ENCODE results near the gene MED26.
"Not testable (repeated sequence)": the region's sequence is repeated elsewhere in the genome, so short reads cannot be mapped to it uniquely, and the experiment has no call there.

Gene MED26, protein sequence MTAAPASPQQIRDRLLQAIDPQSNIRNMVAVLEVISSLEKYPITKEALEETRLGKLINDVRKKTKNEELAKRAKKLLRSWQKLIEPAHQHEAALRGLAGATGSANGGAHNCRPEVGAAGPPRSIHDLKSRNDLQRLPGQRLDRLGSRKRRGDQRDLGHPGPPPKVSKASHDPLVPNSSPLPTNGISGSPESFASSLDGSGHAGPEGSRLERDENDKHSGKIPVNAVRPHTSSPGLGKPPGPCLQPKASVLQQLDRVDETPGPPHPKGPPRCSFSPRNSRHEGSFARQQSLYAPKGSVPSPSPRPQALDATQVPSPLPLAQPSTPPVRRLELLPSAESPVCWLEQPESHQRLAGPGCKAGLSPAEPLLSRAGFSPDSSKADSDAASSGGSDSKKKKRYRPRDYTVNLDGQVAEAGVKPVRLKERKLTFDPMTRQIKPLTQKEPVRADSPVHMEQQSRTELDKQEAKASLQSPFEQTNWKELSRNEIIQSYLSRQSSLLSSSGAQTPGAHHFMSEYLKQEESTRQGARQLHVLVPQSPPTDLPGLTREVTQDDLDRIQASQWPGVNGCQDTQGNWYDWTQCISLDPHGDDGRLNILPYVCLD

DNA sequence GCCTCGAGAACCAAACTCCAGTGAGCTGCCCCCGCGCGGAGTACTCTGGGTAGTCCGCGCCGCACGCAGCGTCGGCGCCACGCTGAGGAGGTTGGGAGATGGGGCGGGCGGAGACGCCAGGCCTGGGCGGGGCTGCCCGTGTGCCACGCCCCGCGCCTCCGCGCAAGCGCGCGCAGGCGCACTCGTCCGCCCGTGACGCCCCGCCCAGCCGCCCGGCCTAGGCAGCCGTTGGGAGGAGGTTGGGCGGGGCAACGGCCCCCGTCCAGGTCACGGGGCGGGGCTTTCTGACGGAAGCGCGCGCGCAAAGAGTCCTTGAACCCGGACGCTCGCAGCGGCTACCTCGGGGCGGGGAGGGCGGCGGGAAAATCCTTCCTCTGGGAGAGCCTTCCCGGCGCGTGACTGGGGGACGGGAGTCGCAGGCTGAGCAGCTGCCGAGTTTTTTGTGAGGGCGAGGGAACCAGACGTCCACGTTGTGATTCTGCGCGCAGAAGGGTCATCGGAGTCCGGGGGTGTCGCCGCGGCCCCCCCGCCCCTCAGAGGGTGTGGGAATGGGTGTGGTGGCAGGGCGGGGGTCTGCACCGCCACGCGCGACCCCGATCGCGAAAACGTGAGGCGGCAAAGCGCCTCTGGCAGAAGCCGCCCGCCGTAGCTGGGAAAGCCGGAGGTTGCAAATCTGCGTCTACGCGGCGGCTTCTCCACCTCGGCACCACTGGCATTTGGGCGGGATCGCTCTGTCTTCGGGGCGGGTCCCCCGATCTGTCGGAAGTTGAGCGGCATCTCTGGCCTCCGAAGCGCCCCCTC is at the start of gene MED26:
Gene MED26 (minus strand): TSS at position 22 of the 801 bp plus-strand sequence. CDS start 261 bp downstream, outside the sequence.
- DNase-seq (ENCODE audit: low spot score), result peak; percentile 98

DNA sequence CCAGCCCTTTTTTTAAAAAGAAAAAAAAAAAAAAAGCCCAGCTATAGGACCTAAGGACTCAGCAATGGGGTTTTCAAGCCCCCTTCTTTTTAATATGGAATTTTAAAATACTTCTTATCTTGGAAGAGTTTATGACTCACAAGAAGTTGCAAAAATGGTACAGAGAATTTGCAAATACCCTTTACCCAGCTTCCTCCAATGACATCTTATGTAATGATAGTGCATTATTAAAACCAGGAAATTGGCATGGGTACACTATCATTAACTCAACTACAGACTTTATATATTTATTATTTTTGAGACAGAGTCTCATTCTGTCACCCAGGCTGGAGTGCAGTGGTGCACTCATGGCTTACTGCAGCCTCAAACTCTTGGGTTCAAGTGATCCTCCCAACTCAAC is 49.1 kb upstream of the MED26 start:
- no peak for DNase-seq (ENCODE audit: low spot score)

DNA sequence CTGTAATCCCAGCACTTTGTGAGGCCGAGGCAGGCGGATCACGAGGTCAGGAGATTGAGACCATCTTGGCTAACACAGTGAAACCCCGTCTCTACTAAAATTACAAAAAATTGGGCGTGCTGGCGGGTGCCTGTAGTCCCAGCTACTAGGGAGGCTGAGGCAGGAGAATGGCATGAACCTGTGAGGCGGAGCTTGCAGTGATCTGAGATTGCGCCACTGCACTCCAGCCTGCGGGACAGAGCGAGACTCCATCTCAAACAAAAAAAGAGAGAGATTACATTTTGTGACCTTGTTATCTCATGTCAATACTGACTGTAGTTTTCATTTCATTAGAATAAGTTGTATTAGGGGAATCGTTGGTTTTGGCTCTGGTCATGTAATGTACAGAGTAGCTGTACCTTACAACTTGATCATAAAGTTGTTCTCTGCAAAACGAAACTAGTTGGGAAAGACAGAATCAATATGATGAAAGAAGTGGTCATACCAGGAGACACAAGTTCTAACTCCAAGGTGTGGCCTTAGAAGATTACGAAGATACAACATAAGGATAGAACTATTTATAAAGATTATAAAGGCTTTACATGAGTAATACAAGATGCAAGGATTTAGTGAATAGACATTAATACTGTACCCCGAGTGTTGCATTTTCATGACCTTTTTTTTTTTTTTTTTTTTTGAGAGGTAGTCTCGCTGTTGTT is 48.2 kb upstream of the MED26 start:
- no peak for DNase-seq (ENCODE audit: low spot score)

DNA sequence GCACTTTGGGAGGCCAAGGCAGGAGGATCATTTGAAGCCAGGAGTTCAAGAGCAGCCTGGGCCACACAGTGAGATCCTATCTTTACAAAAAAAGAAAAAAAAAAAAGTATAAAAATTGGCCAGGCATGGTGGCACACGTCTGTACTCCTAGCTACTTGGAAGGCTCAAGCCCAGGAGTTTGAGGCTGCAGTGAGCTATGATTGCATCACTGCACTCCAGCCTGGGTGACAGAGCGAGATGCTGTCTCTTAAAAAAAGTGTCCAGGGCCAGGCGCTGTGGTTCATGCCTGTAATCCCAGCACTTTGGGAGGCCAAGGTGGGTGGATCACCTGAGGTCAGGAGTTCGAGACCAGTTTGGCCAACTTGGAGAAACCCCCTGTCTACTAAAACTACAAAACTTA is 45.8 kb upstream of the MED26 start:
- DNase-seq (ENCODE audit: low spot score), result not testable (repeated sequence)

GRCh38 chr19:16673231-16673630 is 45.2 kb upstream of the MED26 start:
- no peak for DNase-seq (ENCODE audit: low spot score)

- DNase-seq (ENCODE audit: low spot score), result no peak
Observed at GRCh38 chr19:16671652-16672274, 43.8 kb upstream of the MED26 start.

DNA sequence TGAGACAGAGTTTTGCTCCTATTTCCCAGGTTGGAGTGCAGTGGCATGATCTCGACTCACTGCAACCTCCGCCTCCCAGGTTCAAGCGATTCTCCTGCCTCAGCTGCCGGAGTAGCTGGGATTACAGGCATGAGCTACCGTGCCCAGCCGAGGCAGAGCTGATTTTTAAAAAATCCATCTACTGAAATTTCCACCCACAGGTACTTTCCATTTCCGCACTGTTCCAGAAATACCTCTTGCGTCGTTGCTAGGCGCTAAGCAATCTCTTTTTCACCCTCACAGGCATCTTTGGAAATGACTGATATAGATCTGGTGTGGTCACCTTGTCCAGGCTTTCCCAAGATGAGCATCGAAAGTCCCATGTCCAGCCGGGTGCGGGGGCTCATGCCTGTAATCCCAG is 42.3 kb upstream of the MED26 start:
- DNase-seq (ENCODE audit: low spot score), result no peak

DNA sequence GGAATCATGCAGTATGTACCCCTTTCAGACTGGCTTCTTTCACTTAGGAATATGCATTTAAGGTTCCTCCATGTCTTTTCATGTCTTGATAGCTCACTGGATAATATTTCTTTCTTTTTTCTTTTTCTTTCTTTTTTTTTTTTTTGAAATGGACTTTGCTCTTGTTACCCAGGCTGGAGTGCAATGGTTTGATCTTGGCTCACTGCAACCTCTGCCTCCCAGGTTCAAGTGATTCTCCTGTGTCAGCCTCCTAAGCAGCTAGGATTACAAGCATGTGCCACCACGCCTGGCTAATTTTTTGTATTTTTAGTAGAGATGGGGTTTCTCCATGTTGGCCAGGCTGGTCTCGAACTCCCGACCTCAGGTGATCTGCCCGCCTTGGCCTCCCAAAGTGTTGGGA is 40.7 kb upstream of the MED26 start:
- not testable (repeated sequence) for DNase-seq (ENCODE audit: low spot score)

- no peak for DNase-seq (ENCODE audit: low spot score)
Observed at GRCh38 chr19:16668176-16668575, 40.2 kb upstream of the MED26 start.

DNA sequence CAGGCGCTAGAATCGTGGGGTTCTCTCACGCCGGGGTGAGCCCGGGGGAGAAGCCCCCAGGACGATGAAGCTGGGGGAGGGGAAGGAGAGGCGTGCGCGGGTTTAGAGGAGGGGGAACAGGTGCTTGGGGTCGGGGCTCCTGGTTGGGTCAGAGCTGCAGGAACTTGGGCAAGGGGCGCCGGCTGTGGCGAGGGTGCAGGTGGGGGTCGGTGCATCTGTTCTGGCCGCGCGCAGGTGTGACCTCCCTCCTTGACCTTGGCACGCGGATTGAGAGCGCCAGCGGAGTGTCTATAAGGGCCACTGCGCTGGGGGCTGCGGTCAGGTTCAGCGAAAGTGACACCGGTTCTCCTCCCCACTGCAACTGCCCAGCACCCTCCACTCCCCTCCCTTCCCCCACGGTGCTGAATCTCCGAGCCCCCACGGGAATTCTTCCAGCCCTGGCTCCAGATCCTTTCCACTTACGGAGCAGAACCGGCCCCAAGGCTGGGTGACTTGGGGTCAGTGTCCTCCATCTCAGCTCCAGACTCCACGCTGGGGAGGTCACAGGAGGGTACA is 33.6 kb upstream of the MED26 start:
- DNase-seq (ENCODE audit: low spot score), result peak; percentile 22

- DNase-seq (ENCODE audit: low spot score), result peak; percentile 67
Observed at GRCh38 chr19:16660763-16661479, 32.9 kb upstream of the MED26 start, which contains the start of gene TMEM38A. Gene TMEM38A (plus strand): TSS chr19:16661139. CDS start chr19:16661218, 79 bp downstream.

DNA sequence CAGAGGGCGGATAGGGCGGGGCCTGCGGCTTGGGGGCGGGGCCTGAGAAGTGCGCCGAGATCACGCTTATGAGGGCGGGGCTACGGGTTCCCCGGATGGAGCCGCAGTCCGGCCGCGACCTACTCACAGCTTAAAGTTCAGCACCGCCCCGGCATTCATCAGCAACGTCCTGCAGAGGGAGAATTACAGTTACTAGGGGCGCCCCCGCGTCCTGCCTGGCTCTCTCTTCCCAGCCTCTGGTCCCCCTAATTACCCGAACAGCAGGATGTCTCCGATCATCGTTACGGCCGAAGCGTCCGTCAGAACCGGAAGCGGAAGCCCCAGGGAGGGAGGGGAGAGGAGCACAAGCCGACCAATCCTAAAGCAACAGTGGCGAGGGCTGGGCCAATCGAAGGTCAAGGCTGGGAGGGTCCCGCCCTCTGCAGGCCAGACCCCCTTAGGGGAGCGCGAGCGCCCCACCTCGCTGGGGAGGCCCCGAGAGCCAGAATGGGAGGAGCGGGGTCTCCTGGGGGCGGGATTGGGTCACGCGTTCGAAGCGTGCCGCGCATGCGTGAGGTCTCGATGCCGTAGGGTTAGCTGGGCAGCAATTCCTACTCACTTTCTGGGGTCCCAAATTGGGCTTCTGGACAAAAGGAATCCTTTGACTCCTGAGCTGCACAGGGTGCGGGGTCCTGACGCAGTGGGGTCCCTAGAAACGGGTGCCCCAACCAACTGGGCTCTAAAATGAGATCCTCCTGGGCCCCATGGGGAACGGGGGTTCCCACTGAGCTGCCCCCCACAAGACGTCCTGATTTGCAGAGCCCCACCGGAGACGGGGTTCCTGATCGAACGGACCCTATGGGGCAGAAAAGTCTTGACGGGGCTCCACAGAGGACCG is 32.1 kb upstream of the MED26 start, which contains the start of gene SMIM7:
Gene SMIM7 (minus strand): TSS at position 313 of the 877 bp plus-strand sequence. CDS start 34 bp downstream, at position 279.
- peak; percentile 99 for DNase-seq (ENCODE audit: low spot score)

DNA sequence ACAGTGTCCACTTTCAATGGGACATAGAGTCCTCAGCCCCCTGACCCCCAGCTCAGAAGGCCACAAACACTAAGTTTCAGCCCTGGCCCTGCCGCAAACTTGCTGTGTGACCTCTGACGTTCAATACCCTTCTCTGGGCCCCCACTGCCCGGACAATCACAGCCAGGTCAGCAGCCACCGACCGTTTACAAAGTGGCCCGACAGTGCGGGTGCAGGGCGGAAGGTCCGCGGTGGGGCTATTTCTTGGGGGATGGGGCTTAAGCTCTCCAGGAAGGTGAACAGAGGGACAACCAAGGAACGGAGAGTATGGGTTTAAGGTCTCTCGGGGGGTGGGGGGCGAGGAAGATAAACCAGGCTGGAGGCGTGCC is 31.4 kb upstream of the MED26 start:
- no peak for DNase-seq (ENCODE audit: low spot score)

- no peak for DNase-seq (ENCODE audit: low spot score)
Observed at GRCh38 chr19:16657384-16657783, 29.4 kb upstream of the MED26 start.

GRCh38 chr19:16655727-16656126 is 27.7 kb upstream of the MED26 start:
- DNase-seq (ENCODE audit: low spot score), result no peak

DNA sequence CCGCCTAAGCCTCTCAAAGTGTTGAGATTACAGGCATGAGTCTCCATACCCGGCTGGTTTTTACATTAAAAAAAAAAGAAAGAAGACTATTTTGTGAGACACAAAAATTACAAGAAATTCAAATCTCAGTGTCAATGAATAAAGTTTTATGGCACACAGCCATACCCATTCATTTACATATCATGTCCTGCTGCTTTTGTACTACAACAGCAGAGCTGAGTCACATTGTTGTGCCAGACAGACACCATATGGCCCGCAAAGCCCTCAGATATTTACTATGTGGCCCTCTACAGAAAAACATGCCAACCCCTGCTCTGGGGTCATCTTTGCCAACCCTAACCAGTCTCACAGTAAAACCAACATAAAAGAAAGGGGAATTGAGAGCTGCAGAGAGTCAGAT is 26.6 kb upstream of the MED26 start:
- no peak for DNase-seq (ENCODE audit: low spot score)

GRCh38 chr19:16654140-16654539 is 26.1 kb upstream of the MED26 start:
- DNase-seq (ENCODE audit: low spot score), result peak; percentile 20

- no peak for DNase-seq (ENCODE audit: low spot score)
Observed at GRCh38 chr19:16652854-16653253, 24.9 kb upstream of the MED26 start.

GRCh38 chr19:16651421-16652188 is 23.6 kb upstream of the MED26 start:
- DNase-seq (ENCODE audit: low spot score), result not testable (repeated sequence)

Measured in germinal center (tissue), 1 donor.